A673 (cell line): Measurements from ENCODE around the gene MGAT5.

Experiments
- CTCF ChIP-seq: fragments of 300-800, 200-600 bp; sonication (generic); conservative IDR thresholded peaks from 2 replicates; pipeline ENCODE4 v1.5.1; 2017; ENCODE audit warnings: low read depth, mild to moderate bottlenecking, antibody characterized with exemption, low read length, moderate library complexity, mixed read lengths
- EZH2 ChIP-seq: fragments of 200-600 bp; sonication (generic); IDR thresholded peaks from 2 replicates; pipeline ENCODE4 v1.6.1; 2017; ENCODE audit warnings: borderline replicate concordance, low read depth, mild to moderate bottlenecking, mixed read lengths, antibody characterized with exemption, low read length; ENCODE audit not compliant: poor library complexity, severe bottlenecking

DNA sequence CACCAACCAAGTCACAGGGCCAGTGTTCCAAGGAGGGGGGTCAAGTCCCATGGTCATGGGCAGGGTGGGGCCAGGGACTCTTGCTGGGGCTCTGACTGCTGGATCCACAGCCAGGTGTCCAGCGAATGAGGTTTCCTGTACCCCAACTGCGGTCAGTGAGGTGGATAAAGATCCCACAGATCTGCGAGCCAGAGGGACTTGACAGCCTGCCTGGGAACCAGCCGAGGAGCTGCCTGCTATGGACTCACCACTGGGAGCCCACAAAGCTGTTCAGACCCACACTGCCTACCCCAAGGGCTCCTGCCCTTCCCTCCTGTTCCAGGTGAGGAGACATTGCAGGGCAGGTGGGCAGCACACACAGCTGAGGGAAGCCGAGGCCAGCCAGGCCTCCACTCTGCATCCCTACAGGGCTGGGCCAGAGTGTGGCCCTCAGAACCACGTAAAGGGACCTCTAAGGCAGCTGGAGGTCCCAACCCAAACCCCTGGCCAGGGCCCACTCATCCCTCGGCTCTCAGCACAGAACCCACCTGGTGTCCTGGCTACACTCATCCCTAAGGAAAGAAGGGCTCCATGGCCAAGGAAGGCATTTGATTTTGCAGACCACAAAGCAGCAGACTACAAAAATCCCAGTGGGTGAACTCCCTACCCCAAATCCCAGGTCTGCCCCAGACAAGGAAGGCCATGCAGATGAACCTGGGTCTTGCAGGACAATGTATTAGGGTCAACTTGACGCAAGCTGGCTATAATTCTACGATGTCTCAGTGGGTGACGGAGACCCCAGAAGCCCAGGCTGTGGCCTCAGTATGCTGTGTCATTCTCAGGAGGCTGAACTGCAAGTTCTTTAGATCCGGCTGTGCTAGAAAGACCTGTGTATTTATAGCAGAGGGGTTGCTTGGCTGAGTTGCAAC lies 209.2 kb downstream of the MGAT5 start:
- TF ChIP-seq CTCF (no peak), EZH2 (no peak)
